IMR-90 (cell line): Measurements from ENCODE around the gene PANK4. TPM values are rescaled to one million over a fixed set of nuclear protein-coding genes. Genes with fewer than 3 reads are reported as not detected.

Source experiments
- ATAC-seq: fragments of 200-7000 bp; cut with Tn5 transposase; 2 replicates; pipeline ENCODE4 v1.9.1; 2020; ENCODE audit warnings: low read depth, mild to moderate bottlenecking, moderate library complexity
- BruUV-seq: library from RNA; stranded (reverse); fragments of 400-500 nt; replicated peaks from 2 replicates; lab custom pipeline; 2021; lab: Mats Ljungman, UMichigan
- CTCF ChIA-PET: fragments of 300-600 bp; formaldehyde crosslinking; extraction: SDS; loops from one replicate; lab custom pipeline; 2021; ENCODE audit warnings: antibody characterized with exemption; lab: Yijun Ruan, JAX
- POLR2A ChIA-PET: fragments of 300-600 bp; sonication (Branson Sonifier 250); formaldehyde crosslinking; loops from one replicate; lab custom pipeline; 2022; ENCODE audit warnings: antibody characterized with exemption; ENCODE audit not compliant: unreplicated experiment; lab: Charles Lee
- DNase-seq: peaks from one replicate; pipeline ENCODE4 v3.0.0; 2013
- H2AFZ ChIP-seq: replicated peaks from 2 replicates; pipeline ENCODE3; 2013; ENCODE audit warnings: low read length, mild to moderate bottlenecking; ENCODE audit not compliant: poor library complexity
- H2AK5ac ChIP-seq: 2 replicates; pipeline ENCODE4 v1.6.1; 2013; ENCODE audit warnings: low read depth, low read length, inconsistent platforms
- H2AK9ac ChIP-seq: replicated peaks from 2 replicates; pipeline ENCODE3; 2013; ENCODE audit warnings: mild to moderate bottlenecking, low read depth, low read length, moderate library complexity; ENCODE audit not compliant: poor library complexity
- H2BK120ac ChIP-seq: 2 replicates; pipeline ENCODE4 v1.6.1; 2013; ENCODE audit warnings: low read depth, low read length, inconsistent platforms
- H2BK15ac ChIP-seq: 3 replicates; pipeline ENCODE4 v1.6.1; 2013; ENCODE audit warnings: low read depth, low read length, inconsistent platforms
- H2BK20ac ChIP-seq: 2 replicates; pipeline ENCODE4 v1.6.1; 2013; ENCODE audit warnings: low read depth, mild to moderate bottlenecking, inconsistent platforms, low read length, moderate library complexity
- H2BK5ac ChIP-seq: 2 replicates; pipeline ENCODE4 v1.6.1; 2013; ENCODE audit warnings: mild to moderate bottlenecking, low read depth, low read length, inconsistent platforms; ENCODE audit not compliant: poor library complexity, severe bottlenecking
- H3K14ac ChIP-seq: replicated peaks from 2 replicates; pipeline ENCODE4 v1.6.1; 2013; ENCODE audit warnings: low read depth, low read length, inconsistent platforms
- H3K18ac ChIP-seq: 2 replicates; pipeline ENCODE4 v1.6.1; 2013; ENCODE audit warnings: low read depth, low read length, control low read depth
- H3K23ac ChIP-seq: 2 replicates; pipeline ENCODE4 v1.6.1; 2013; ENCODE audit warnings: low read depth, low read length, inconsistent platforms
- H3K27ac ChIP-seq: 2 replicates; pipeline ENCODE4 v1.5.1; 2013; ENCODE audit warnings: mild to moderate bottlenecking, control low read depth, low read length; ENCODE audit not compliant: insufficient read depth
- H3K27me3 ChIP-seq: 2 replicates; pipeline ENCODE4 v1.6.1; 2013; ENCODE audit warnings: low read length; ENCODE audit not compliant: control insufficient read depth, insufficient read depth
- H3K36me3 ChIP-seq: 2 replicates; pipeline ENCODE4 v1.6.1; 2013; ENCODE audit warnings: low read length, mixed read lengths; ENCODE audit not compliant: control insufficient read depth, insufficient read depth
- H3K4ac ChIP-seq: 2 replicates; pipeline ENCODE4 v1.6.1; 2013; ENCODE audit warnings: low read depth, low read length, inconsistent platforms
- H3K4me1 ChIP-seq: 2 replicates; pipeline ENCODE4 v1.6.1; 2013; ENCODE audit warnings: low read length, mixed read lengths; ENCODE audit not compliant: control insufficient read depth, insufficient read depth
- H3K4me2 ChIP-seq: 2 replicates; pipeline ENCODE4 v1.6.1; 2013; ENCODE audit warnings: low read depth, mild to moderate bottlenecking, control low read depth, low read length, moderate library complexity
- H3K4me3 ChIP-seq: 2 replicates; pipeline ENCODE4 v1.5.1; 2013; ENCODE audit warnings: low read depth, mild to moderate bottlenecking, control low read depth, low read length, moderate library complexity; ENCODE audit not compliant: insufficient read depth
- H3K56ac ChIP-seq: 2 replicates; pipeline ENCODE4 v1.6.1; 2013; ENCODE audit warnings: low read length, inconsistent platforms; ENCODE audit not compliant: insufficient read depth; ENCODE audit errors: extremely low read depth
- H3K79me1 ChIP-seq, 2 experiments: 2 replicates each; pipeline ENCODE4 v1.6.1; 2013; ENCODE audit warnings: low read length in 2 of 2, inconsistent platforms in 1 of 2, low read depth in 1 of 2
- H3K9ac ChIP-seq: 2 replicates; pipeline ENCODE4 v1.6.1; 2013; ENCODE audit warnings: low read depth, low read length, control low read depth
- H3K9me1 ChIP-seq: 2 replicates; pipeline ENCODE4 v1.6.1; 2013; ENCODE audit warnings: low read length, inconsistent platforms; ENCODE audit not compliant: insufficient read depth
- H3K9me3 ChIP-seq: 2 replicates; pipeline ENCODE4 v1.6.1; 2013; ENCODE audit warnings: low read length; ENCODE audit not compliant: control insufficient read depth, insufficient read depth
- H4K20me1 ChIP-seq: 2 replicates; pipeline ENCODE4 v1.6.1; 2013; ENCODE audit warnings: low read length, inconsistent platforms; ENCODE audit not compliant: insufficient read depth
- H4K5ac ChIP-seq: 2 replicates; pipeline ENCODE4 v1.6.1; 2013; ENCODE audit warnings: mild to moderate bottlenecking, low read depth, low read length, control low read depth
- H4K8ac ChIP-seq, 2 experiments: 2 replicates each; pipeline ENCODE4 v1.6.1; 2013; ENCODE audit warnings: low read depth in 2 of 2, low read length in 2 of 2, control low read depth in 1 of 2, inconsistent platforms in 1 of 2
- H4K91ac ChIP-seq: 2 replicates; pipeline ENCODE4 v1.6.1; 2013; ENCODE audit warnings: low read depth, low read length, inconsistent platforms; ENCODE audit not compliant: insufficient read depth
- BHLHE40 ChIP-seq: fragments of 150-350 bp; IDR thresholded peaks from 2 replicates; pipeline ENCODE4 v1.6.1; 2016; ENCODE audit warnings: mild to moderate bottlenecking, low read depth, low read length
- CEBPB ChIP-seq: IDR thresholded peaks from 2 replicates; pipeline ENCODE4 v1.6.1; 2012; ENCODE audit warnings: low read depth, low read length, improper control_type of control experiment
- CHD1 ChIP-seq: IDR thresholded peaks from 2 replicates; pipeline ENCODE4 v1.6.1; 2012; ENCODE audit warnings: low read depth, low read length, improper control_type of control experiment
- CTCF ChIP-seq: conservative IDR thresholded peaks from 2 replicates; pipeline ENCODE4 v1.5.1; 2012; ENCODE audit warnings: mild to moderate bottlenecking, low read depth, low read length, improper control_type of control experiment
- FOS ChIP-seq: fragments of 150-350 bp; IDR thresholded peaks from 2 replicates; pipeline ENCODE4 v1.6.1; 2016; ENCODE audit warnings: low read depth, low read length
- MXI1 ChIP-seq: IDR thresholded peaks from 2 replicates; pipeline ENCODE4 v1.6.1; 2012; ENCODE audit warnings: low read depth, mild to moderate bottlenecking, low read length, moderate library complexity, borderline replicate concordance
- NFE2L2 ChIP-seq: fragments of 150-350 bp; IDR thresholded peaks from 2 replicates; pipeline ENCODE4 v1.6.1; 2016; ENCODE audit warnings: low read depth, mild to moderate bottlenecking, low read length
- RAD21 ChIP-seq: IDR thresholded peaks from 2 replicates; pipeline ENCODE4 v1.6.1; 2012; ENCODE audit warnings: low read length, improper control_type of control experiment
- RCOR1 ChIP-seq: IDR thresholded peaks from 2 replicates; pipeline ENCODE4 v1.6.1; 2012; ENCODE audit warnings: mild to moderate bottlenecking, low read length, improper control_type of control experiment; ENCODE audit not compliant: insufficient replicate concordance
- USF2 ChIP-seq: fragments of 150-350 bp; IDR thresholded peaks from 2 replicates; pipeline ENCODE4 v1.6.1; 2017; ENCODE audit warnings: mild to moderate bottlenecking, antibody characterized with exemption, low read length, low read depth
- WGBS, 2 experiments: methylation state at CpG; one replicate each; pipeline versions ENCODE4 v1.1.5 to v1.1.7; 2013; ENCODE audit warnings: missing lambda C conversion rate in 2 of 2; ENCODE audit not compliant: insufficient read length in 1 of 2; ENCODE audit errors: extremely low coverage in 2 of 2; 5-methylcytosine and 5-hydroxymethylcytosine counted together
- dilution Hi-C: fragments of 300-500 bp; cut with HindIII; formaldehyde crosslinking; loops from one replicate; pipeline ENCODE4 v1.14.3; 2018; ENCODE audit warnings: low sequenced_read_pairs; ENCODE audit not compliant: unreplicated experiment
- in situ Hi-C: fragments of 300-500 bp; cut with MboI; formaldehyde crosslinking; loops from 3 replicates; pipeline ENCODE4 v1.14.3; 2019; ENCODE audit warnings: low sequenced_read_pairs, inconsistent platforms, mixed read lengths
- intact Hi-C: fragments of 100-400 bp; cut with micrococcal nuclease; formaldehyde crosslinking; loops from 2 replicates; pipeline ENCODE4 v1.10.0; 2022
- polyA plus RNA-seq, 3 experiments: library from polyadenylated mRNA; depleted of rRNA; stranded (reverse); fragments of >200 nt; gene quantifications; 2 replicates each; pipeline ENCODE4 v1.2.3, GENCODE V29; 2012; ENCODE audit warnings: low replicate concordance in 1 of 3
- total RNA-seq: library from RNA; depleted of rRNA; stranded (reverse); fragments of >200 nt; gene quantifications from 2 replicates; pipeline ENCODE4 v1.2.3, GENCODE V29; 2012

The PANK4 gene
- total and polyA plus RNA-seq, 2 of the 4 experiments (the other 2 are of a cell fraction): 14.0 to 18.5 TPM

GRCh38 chr1:2538872-2539271 is 12.5 kb upstream of the PANK4 start:
- dilution Hi-C loops: no loop called here
- H3K36me3 ChIP-seq: no peaks in the 10 kb centered on the region
- H4K20me1 ChIP-seq: no peaks in the 10 kb centered on the region
- POLR2A ChIA-PET: no interaction called here
- H3K9me3 ChIP-seq: no peaks in the 10 kb centered on the region
- in situ Hi-C loops: loop anchor here (25.0 kb wide), 1 partner anchor 352 kb away; the partner anchor contains the start of gene FAAP20
- no peak overlapping the region for H4K8ac ChIP-seq
- TF ChIP-seq FOS (no peak), MXI1 (no peak), RAD21 (no peak), NFE2L2 (no peak), CEBPB (no peak), CTCF (no peak), BHLHE40 (no peak), CHD1 (no peak), USF2 (no peak), RCOR1 (no peak)
- intact Hi-C loops: no loop called here
- no peak overlapping the region for H4K91ac ChIP-seq
- no TSS peak for BruUV-seq
- no peak overlapping the region for H2BK120ac ChIP-seq
- no peak overlapping the region for H3K27ac ChIP-seq
- no peak overlapping the region for H4K5ac ChIP-seq
- H3K27me3 ChIP-seq: peaks cover 3% of the 10 kb centered on the region; the same call in 1 of the 2 replicates
- H3K9me1 ChIP-seq: peaks cover 9% of the 10 kb centered on the region
- no peak overlapping the region for H3K9ac ChIP-seq
- H2AK9ac ChIP-seq: no peak overlapping the region
- no peak overlapping the region for H3K4me2 ChIP-seq
- no peak for ATAC-seq
- no peak overlapping the region for H2BK5ac ChIP-seq
- H3K4me1 ChIP-seq: peaks cover 12% of the 10 kb centered on the region
- H3K14ac ChIP-seq: no peak overlapping the region
- CTCF ChIA-PET: no interaction called here
- no peak for DNase-seq
- H3K4ac ChIP-seq: no peak overlapping the region
- no peak overlapping the region for H2BK15ac ChIP-seq
- no peak overlapping the region for H2AFZ ChIP-seq
- no peak overlapping the region for H2AK5ac ChIP-seq
- no peak overlapping the region for H3K4me3 ChIP-seq
- no CpG with 5 or more reads among the region's 8 CpGs for WGBS, 2 experiments
- H3K23ac ChIP-seq: no peak overlapping the region
- no peak overlapping the region for H2BK20ac ChIP-seq
- H3K56ac ChIP-seq: no peak overlapping the region
- no peaks in the 10 kb centered on the region for H3K79me1 ChIP-seq
- H3K18ac ChIP-seq: no peak overlapping the region
